Caco-2 (cell line): ENCODE measurements around the gene KRTAP9-7. TPM values are rescaled to one million over a fixed set of nuclear protein-coding genes. Genes with fewer than 3 reads are reported as not detected.

ENCODE experiments used
- BruUV-seq: library from RNA; stranded (reverse); fragments of 400-500 nt; replicated peaks from 2 replicates; lab custom pipeline; 2021; lab: Mats Ljungman, UMichigan
- CTCF ChIA-PET: fragments of 300-600 bp; sonication (Branson Sonifier 250); formaldehyde crosslinking; loops from one replicate; lab custom pipeline; 2022; ENCODE audit warnings: antibody characterized with exemption; lab: Charles Lee
- POLR2A ChIA-PET: fragments of 300-600 bp; sonication (Branson Sonifier 250); formaldehyde crosslinking; loops from one replicate; lab custom pipeline; 2022; ENCODE audit warnings: antibody characterized with exemption; lab: Charles Lee
- DNase-seq, 2 experiments: peaks; one replicate each; pipeline versions ENCODE4 v3.0.0 to v3.0.0-alpha.2; 2020 to 2022
- H3K27me3 ChIP-seq: replicated peaks from 2 replicates; pipeline ENCODE4 v1.6.0; 2011; ENCODE audit warnings: low read length; ENCODE audit not compliant: control insufficient read depth, insufficient read depth
- H3K36me3 ChIP-seq: 2 replicates; pipeline ENCODE4 v1.5.1; 2011; ENCODE audit warnings: low read length; ENCODE audit not compliant: control insufficient read depth, insufficient read depth
- H3K4me1 ChIP-seq: fragments of 250-450 bp; sonication (Bioruptor Pico); 2 replicates; pipeline ENCODE4 v1.5.1; 2020; ENCODE audit warnings: mild to moderate bottlenecking
- H3K4me3 ChIP-seq: 2 replicates; pipeline ENCODE4 v1.5.1; 2011; ENCODE audit warnings: low read depth, mild to moderate bottlenecking, control low read depth, low read length
- H3K9me3 ChIP-seq: fragments of 250-450 bp; sonication (Bioruptor Pico); 2 replicates; pipeline ENCODE4 v1.5.1; 2020; ENCODE audit warnings: mild to moderate bottlenecking, moderate library complexity
- H3K27ac Mint-ChIP-seq: one replicate; pipeline ENCODE4 v1.8.0; 2022; ENCODE audit warnings: mixed read lengths; ENCODE audit not compliant: unreplicated experiment
- H3K27me3 Mint-ChIP-seq: one replicate; pipeline ENCODE4 v1.8.0; 2022; ENCODE audit warnings: mixed read lengths; ENCODE audit not compliant: insufficient read depth, unreplicated experiment
- H3K36me3 Mint-ChIP-seq: one replicate; pipeline ENCODE4 v1.8.0; 2022; ENCODE audit warnings: mild to moderate bottlenecking, mixed read lengths; ENCODE audit not compliant: insufficient read depth, unreplicated experiment
- H3K4me1 Mint-ChIP-seq: one replicate; pipeline ENCODE4 v1.8.0; 2022; ENCODE audit warnings: low read depth, mixed read lengths; ENCODE audit not compliant: unreplicated experiment
- H3K4me3 Mint-ChIP-seq: one replicate; pipeline ENCODE4 v1.8.0; 2022; ENCODE audit warnings: mild to moderate bottlenecking, moderate library complexity, mixed read lengths; ENCODE audit not compliant: unreplicated experiment
- H3K9me3 Mint-ChIP-seq: one replicate; pipeline ENCODE4 v1.8.0; 2022; ENCODE audit warnings: mixed read lengths; ENCODE audit not compliant: unreplicated experiment
- intact Hi-C: fragments of 100-400 bp; cut with micrococcal nuclease; formaldehyde crosslinking; loops from one replicate; pipeline ENCODE4 v1.10.0; 2022; ENCODE audit not compliant: unreplicated experiment
- total RNA-seq: library from RNA; stranded (reverse); gene quantifications from 2 replicates; pipeline ENCODE4 v1.2.3, GENCODE V29; 2022
- TF ChIP-seq, protein P1 (sequence below), 2 experiments: fragments of 200-600 bp in 1 of 2; IDR thresholded peaks; 1 replicate in 1 of 2; 2 replicates in 1 of 2; pipeline versions ENCODE4 v1.5.1 to v1.8.0; 2011 to 2022; ENCODE audit warnings: antibody characterized with exemption in 1 of 2, control low read depth in 1 of 2, inconsistent platforms in 1 of 2, low read depth in 1 of 2, low read length in 1 of 2, mild to moderate bottlenecking in 1 of 2, moderate library complexity in 1 of 2; ENCODE audit not compliant: insufficient read depth in 1 of 2, severe bottlenecking in 1 of 2, unreplicated experiment in 1 of 2

KRTAP9-7 gene
- total RNA-seq, 1 experiment from 2014 or later, result not detected

DNA sequence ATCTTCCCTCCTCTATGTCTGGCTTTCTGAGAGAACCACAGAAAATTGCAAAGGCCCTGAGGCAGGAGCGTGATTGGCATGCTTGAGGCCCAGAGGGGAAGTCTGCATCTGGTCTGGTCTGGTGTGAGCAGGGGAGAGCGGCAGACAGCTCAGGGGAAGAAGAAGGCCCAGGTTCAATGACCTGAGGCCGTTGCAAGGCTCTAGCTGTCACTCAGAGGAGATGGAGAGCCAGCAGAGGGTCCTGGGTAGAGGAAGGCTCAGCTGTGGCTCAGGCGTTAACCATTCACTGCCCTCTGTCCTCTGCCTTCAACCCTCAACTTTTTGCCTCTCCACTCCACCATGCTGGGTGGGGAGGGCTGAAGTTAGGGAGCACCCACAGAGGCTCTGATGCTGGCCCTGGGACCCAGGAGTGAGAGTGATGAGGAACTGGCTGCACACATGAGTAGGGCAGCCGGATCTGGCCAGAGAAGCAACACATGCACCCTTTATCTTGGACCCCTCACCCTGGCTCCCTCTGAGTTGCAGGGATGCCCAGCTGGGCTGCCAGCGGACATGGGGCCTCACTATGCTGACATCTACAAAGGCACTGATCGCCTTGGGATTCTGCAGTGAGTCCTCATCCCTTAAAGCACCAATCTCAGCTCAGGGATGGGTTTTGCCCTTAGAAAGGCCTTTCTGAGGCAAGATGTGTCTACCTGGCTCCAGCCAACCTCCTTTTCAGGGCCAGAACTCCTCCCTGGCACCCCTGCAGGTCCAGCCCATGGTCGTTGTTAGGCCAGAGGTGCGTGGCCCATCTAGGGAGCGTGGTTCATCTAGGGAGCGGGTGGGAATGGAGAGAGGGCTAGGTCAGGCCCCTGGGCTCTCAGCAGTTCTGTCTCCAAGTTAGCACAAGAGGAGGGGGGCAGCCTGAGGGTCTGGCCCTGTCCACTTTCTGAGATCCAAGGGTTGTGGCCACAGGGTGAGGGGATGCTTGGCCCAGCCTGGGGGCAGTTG, 47.7 kb downstream of the KRTAP9-7 start:
- H3K9me3 Mint-ChIP-seq, result peaks cover 22% of the 10 kb centered on the region
- TF ChIP-seq, protein P1, sequence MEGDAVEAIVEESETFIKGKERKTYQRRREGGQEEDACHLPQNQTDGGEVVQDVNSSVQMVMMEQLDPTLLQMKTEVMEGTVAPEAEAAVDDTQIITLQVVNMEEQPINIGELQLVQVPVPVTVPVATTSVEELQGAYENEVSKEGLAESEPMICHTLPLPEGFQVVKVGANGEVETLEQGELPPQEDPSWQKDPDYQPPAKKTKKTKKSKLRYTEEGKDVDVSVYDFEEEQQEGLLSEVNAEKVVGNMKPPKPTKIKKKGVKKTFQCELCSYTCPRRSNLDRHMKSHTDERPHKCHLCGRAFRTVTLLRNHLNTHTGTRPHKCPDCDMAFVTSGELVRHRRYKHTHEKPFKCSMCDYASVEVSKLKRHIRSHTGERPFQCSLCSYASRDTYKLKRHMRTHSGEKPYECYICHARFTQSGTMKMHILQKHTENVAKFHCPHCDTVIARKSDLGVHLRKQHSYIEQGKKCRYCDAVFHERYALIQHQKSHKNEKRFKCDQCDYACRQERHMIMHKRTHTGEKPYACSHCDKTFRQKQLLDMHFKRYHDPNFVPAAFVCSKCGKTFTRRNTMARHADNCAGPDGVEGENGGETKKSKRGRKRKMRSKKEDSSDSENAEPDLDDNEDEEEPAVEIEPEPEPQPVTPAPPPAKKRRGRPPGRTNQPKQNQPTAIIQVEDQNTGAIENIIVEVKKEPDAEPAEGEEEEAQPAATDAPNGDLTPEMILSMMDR (IDR thresholded peaks at IDR 0.05; ENCODE audit: insufficient read depth in 1 of 2, low read depth in 1 of 2, low read length in 1 of 2, severe bottlenecking in 1 of 2, unreplicated experiment in 1 of 2), result no peak
- H3K4me3 Mint-ChIP-seq, result no peak overlapping the region
- intact Hi-C loops, result loop anchor here (1.0 to 10.0 kb wide), 6 partner anchors 172 to 521 kb away; partner anchors contain the start of genes KRTAP2-3 and KRTAP2-4
- no peaks in the 10 kb centered on the region for H3K36me3 Mint-ChIP-seq
- no TSS peak for BruUV-seq
- H3K4me1 ChIP-seq, result peaks cover 4% of the 10 kb centered on the region; the same call in 1 of the 2 replicates
- H3K4me3 ChIP-seq, result no peak overlapping the region
- H3K27me3 ChIP-seq, result no peaks in the 10 kb centered on the region
- H3K9me3 ChIP-seq, result peaks cover 13% of the 10 kb centered on the region
- H3K36me3 ChIP-seq, result no peaks in the 10 kb centered on the region
- POLR2A ChIA-PET, result interaction anchor here (1.0 kb wide), 1 partner anchor 365 kb away, joined by 3 read pairs; the partner anchor contains the start of gene EIF1
- H3K27ac Mint-ChIP-seq, result peak overlapping the region; percentile 76
- peaks cover 10% of the 10 kb centered on the region for H3K4me1 Mint-ChIP-seq
- CTCF ChIA-PET, result interaction anchor here (0.7 to 1.7 kb wide), 11 partner anchors 9 to 519 kb away, joined by 3 to 13 read pairs (median 4); no protein-coding TSS in a partner anchor
- H3K27me3 Mint-ChIP-seq, result no peaks in the 10 kb centered on the region
- no peak for DNase-seq

- Histone ChIP-seq H3K9me3 (peaks cover 8% of the 10 kb centered on the region), H3K36me3 (no peaks in the 10 kb centered on the region), H3K27me3 (no peaks in the 10 kb centered on the region), H3K4me3 (no peak overlapping the region), H3K4me1 (peaks cover 4% of the 10 kb centered on the region; the same call in 1 of the 2 replicates)
- TF ChIP-seq, protein P1 (IDR thresholded peaks at IDR 0.05; ENCODE audit: insufficient read depth in 1 of 2, low read depth in 1 of 2, low read length in 1 of 2, severe bottlenecking in 1 of 2, unreplicated experiment in 1 of 2), result peak; percentile 28 to 78
- H3K4me3 Mint-ChIP-seq, result no peak overlapping the region
- DNase-seq, result peak; percentile 70 to 76
- H3K27ac Mint-ChIP-seq, result peak overlapping the region; percentile 26
- no peaks in the 10 kb centered on the region for H3K27me3 Mint-ChIP-seq
- H3K9me3 Mint-ChIP-seq, result peaks cover 17% of the 10 kb centered on the region
- intact Hi-C loops, result loop anchor here (5.0 to 10.0 kb wide), 5 partner anchors 170 to 522 kb away; partner anchors contain the start of genes KRTAP2-3 and KRTAP2-4
- no peaks in the 10 kb centered on the region for H3K36me3 Mint-ChIP-seq
- CTCF ChIA-PET, result interaction anchor here (1.7 kb wide), 1 partner anchor 10 kb away, joined by 4 read pairs; no protein-coding TSS in a partner anchor
- BruUV-seq, result no TSS peak
- POLR2A ChIA-PET, result interaction anchor here (0.5 kb wide), 1 partner anchor 665 kb away, joined by 5 read pairs; no protein-coding TSS in a partner anchor
- H3K4me1 Mint-ChIP-seq, result peaks cover 10% of the 10 kb centered on the region
Observed at GRCh38 chr17:41324180-41325075, 48.9 kb downstream of the KRTAP9-7 start.
